ENCODE measurements around the gene SETD1A.
A peak's percentile ranks its signal among the peaks of the same experiment; 100 is the strongest.

The SETD1A gene

GRCh38 chr16:31000671-31001382 lies 43.3 kb downstream of the SETD1A start:
- DNase-seq (ENCODE audit: low spot score), result no peak
- ChIA-PET POLR2A (ENCODE audit: low non-redundant PET) (no interaction called here), CTCF (interaction anchor here (0.7 to 3.1 kb wide), 2 partner anchors 15 to 86 kb away, joined by 3 to 13 read pairs; partner anchors contain the start of gene HSD3B7)
- TF ChIP-seq CTCF (conservative IDR thresholded peaks at IDR 0.05; ENCODE audit: low read depth), result no peak
- H3K27ac ChIP-seq, result no peak overlapping the region

GRCh38 chr16:31001507-31002249 lies 44.1 kb downstream of the SETD1A start:
- peak overlapping the region; percentile 14; the same call in 1 of the 2 replicates for H3K27ac ChIP-seq
- ChIA-PET POLR2A (ENCODE audit: low non-redundant PET) (interaction anchor here (0.7 kb wide), 1 partner anchor 51 kb away, joined by 12 read pairs; no protein-coding TSS in a partner anchor), CTCF (interaction anchor here (0.5 to 3.1 kb wide), 2 partner anchors 16 to 19 kb away, joined by 3 to 13 read pairs; partner anchors contain the start of gene HSD3B7)
- no peak for TF ChIP-seq CTCF (conservative IDR thresholded peaks at IDR 0.05; ENCODE audit: low read depth)
- DNase-seq (ENCODE audit: low spot score), result no peak

GRCh38 chr16:31002250-31002700 lies 44.7 kb downstream of the SETD1A start:
- H3K27ac ChIP-seq, result peak overlapping the region; percentile 14; the same call in 1 of the 2 replicates
- ChIA-PET POLR2A (ENCODE audit: low non-redundant PET) (interaction anchor here (0.7 kb wide), 1 partner anchor 50 kb away, joined by 12 read pairs; no protein-coding TSS in a partner anchor), CTCF (interaction anchor here (3.1 kb wide), 1 partner anchor 17 kb away, joined by 13 read pairs; the partner anchor contains the start of gene HSD3B7)
- DNase-seq (ENCODE audit: low spot score), result no peak
- no peak for TF ChIP-seq CTCF (conservative IDR thresholded peaks at IDR 0.05; ENCODE audit: low read depth)

- no peak for DNase-seq (ENCODE audit: low spot score)
- CTCF ChIA-PET, result interaction anchor here (3.1 kb wide), 1 partner anchor 17 kb away, joined by 13 read pairs; the partner anchor contains the start of gene HSD3B7
- H3K27ac ChIP-seq, result no peak overlapping the region
- POLR2A ChIA-PET (ENCODE audit: low non-redundant PET), result no interaction called here
- no peak for TF ChIP-seq CTCF (conservative IDR thresholded peaks at IDR 0.05; ENCODE audit: low read depth)
Measured at GRCh38 chr16:31002862-31003341, 45.3 kb downstream of the SETD1A start.

- ChIA-PET CTCF (no interaction called here), POLR2A (ENCODE audit: low non-redundant PET) (no interaction called here)
- H3K27ac ChIP-seq, result no peak overlapping the region
- no peak for TF ChIP-seq CTCF (conservative IDR thresholded peaks at IDR 0.05; ENCODE audit: low read depth)
- DNase-seq (ENCODE audit: low spot score), result no peak
Measured at GRCh38 chr16:31003744-31004143, 46.2 kb downstream of the SETD1A start.

- ChIA-PET POLR2A (ENCODE audit: low non-redundant PET) (interaction anchor here (0.6 kb wide), 1 partner anchor 10 kb away, joined by 8 read pairs; no protein-coding TSS in a partner anchor), CTCF (no interaction called here)
- TF ChIP-seq CTCF (conservative IDR thresholded peaks at IDR 0.05; ENCODE audit: low read depth), result no peak
- H3K27ac ChIP-seq, result no peak overlapping the region
- DNase-seq (ENCODE audit: low spot score), result no peak
Measured at GRCh38 chr16:31004658-31005057, 47.1 kb downstream of the SETD1A start.
